Measurements from ENCODE around the gene HRG. TPM values are rescaled to one million over a fixed set of nuclear protein-coding genes. Genes with fewer than 3 reads are reported as not detected.

HRG gene
- polyA plus RNA-seq, 1 experiment, result not detected

- Histone ChIP-seq H3K27me3 (ENCODE audit: control insufficient read depth, insufficient read depth, low read length) (peaks cover 3% of the 10 kb centered on the region), H3K4me3 (ENCODE audit: low read depth, low read length) (no peak overlapping the region), H3K9me3 (ENCODE audit: control insufficient read depth, insufficient read depth, low read length) (no peaks in the 10 kb centered on the region), H3K27ac (ENCODE audit: low read depth, low read length) (no peak overlapping the region)
- no peak for TF ChIP-seq CTCF (IDR thresholded peaks at IDR 0.05; ENCODE audit: low read depth, low read length)
- POLR2A ChIA-PET, result no interaction called here
- DNase-seq (ENCODE audit: low read depth, low spot score), result no peak
- CTCF ChIA-PET, result no interaction called here
These were observed 1.7 kb upstream of the HRG start for GRCh38 chr3:186664119-186664495.

DNA sequence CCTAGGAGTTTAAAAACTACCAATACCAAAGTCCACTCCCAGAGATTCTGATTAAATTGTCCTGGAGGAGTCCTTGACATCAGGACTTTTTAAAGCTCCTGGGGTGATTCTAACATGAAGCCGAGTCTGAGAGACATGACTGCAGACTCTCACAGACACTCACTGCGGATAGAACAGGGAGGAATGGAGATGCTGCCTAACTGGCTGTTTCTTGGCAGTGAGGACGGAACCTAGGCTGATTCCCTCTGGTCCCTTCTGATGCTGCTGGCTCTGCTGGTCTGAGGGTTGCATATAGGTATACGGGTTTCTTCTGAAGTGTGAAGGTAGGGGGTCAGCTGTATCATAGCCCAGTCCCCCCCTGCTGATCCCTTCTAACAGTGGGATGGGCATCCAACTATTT, 1.3 kb upstream of the HRG start:
- POLR2A ChIA-PET, result no interaction called here
- CTCF ChIA-PET, result no interaction called here
- Histone ChIP-seq H3K27me3 (ENCODE audit: control insufficient read depth, insufficient read depth, low read length) (peaks cover 3% of the 10 kb centered on the region), H3K9me3 (ENCODE audit: control insufficient read depth, insufficient read depth, low read length) (no peaks in the 10 kb centered on the region), H3K4me3 (ENCODE audit: low read depth, low read length) (no peak overlapping the region), H3K27ac (ENCODE audit: low read depth, low read length) (no peak overlapping the region)
- TF ChIP-seq CTCF (IDR thresholded peaks at IDR 0.05; ENCODE audit: low read depth, low read length), result no peak
- no peak for DNase-seq (ENCODE audit: low read depth, low spot score)

GRCh38 chr3:186668426-186668825, 2.6 kb downstream of the HRG start:
- peaks cover 5% of the 10 kb centered on the region for H3K27me3 ChIP-seq (ENCODE audit: control insufficient read depth, insufficient read depth, low read length)
- POLR2A ChIA-PET, result no interaction called here
- CTCF ChIA-PET, result interaction anchor here (0.6 kb wide), 1 partner anchor 54 kb away, joined by 3 read pairs; no protein-coding TSS in a partner anchor
- H3K9me3 ChIP-seq (ENCODE audit: control insufficient read depth, insufficient read depth, low read length), result no peaks in the 10 kb centered on the region
- TF ChIP-seq CTCF (IDR thresholded peaks at IDR 0.05; ENCODE audit: low read depth, low read length), result no peak
- no peak for DNase-seq (ENCODE audit: low read depth, low spot score)
- no peak overlapping the region for H3K4me3 ChIP-seq (ENCODE audit: low read depth, low read length)
- no peak overlapping the region for H3K27ac ChIP-seq (ENCODE audit: low read depth, low read length)

- Histone ChIP-seq H3K27me3 (ENCODE audit: control insufficient read depth, insufficient read depth, low read length) (peaks cover 7% of the 10 kb centered on the region), H3K9me3 (ENCODE audit: control insufficient read depth, insufficient read depth, low read length) (no peaks in the 10 kb centered on the region), H3K4me3 (ENCODE audit: low read depth, low read length) (no peak overlapping the region), H3K27ac (ENCODE audit: low read depth, low read length) (no peak overlapping the region)
- ChIA-PET POLR2A (no interaction called here), CTCF (no interaction called here)
- DNase-seq (ENCODE audit: low read depth, low spot score), result no peak
- TF ChIP-seq CTCF (IDR thresholded peaks at IDR 0.05; ENCODE audit: low read depth, low read length), result no peak
These were observed 3.7 kb downstream of the HRG start for GRCh38 chr3:186669378-186670084.

GRCh38 chr3:186670155-186670554, 4.3 kb downstream of the HRG start:
- ChIA-PET POLR2A (no interaction called here), CTCF (no interaction called here)
- Histone ChIP-seq H3K9me3 (ENCODE audit: control insufficient read depth, insufficient read depth, low read length) (no peaks in the 10 kb centered on the region), H3K4me3 (ENCODE audit: low read depth, low read length) (no peak overlapping the region), H3K27me3 (ENCODE audit: control insufficient read depth, insufficient read depth, low read length) (peaks cover 9% of the 10 kb centered on the region), H3K27ac (ENCODE audit: low read depth, low read length) (no peak overlapping the region)
- no peak for DNase-seq (ENCODE audit: low read depth, low spot score)
- no peak for TF ChIP-seq CTCF (IDR thresholded peaks at IDR 0.05; ENCODE audit: low read depth, low read length)

Data from AG04450 (cell line).